ENCODE results near the gene UBXN6.

The UBXN6 gene

GRCh38 chr19:4439243-4439642 lies 18.4 kb downstream of the UBXN6 start:
- TF ChIP-seq SIN3A (IDR thresholded peaks at IDR 0.05; ENCODE audit: borderline replicate concordance, insufficient read depth, low read length), result no peak

GRCh38 chr19:4437103-4437502 lies 20.5 kb downstream of the UBXN6 start:
- TF ChIP-seq FOXP2 (optimal IDR thresholded peaks at IDR 0.05; ENCODE audit: borderline replicate concordance, extremely low read depth, extremely low read length, insufficient read depth) (no peak), TAF1 (IDR thresholded peaks at IDR 0.05; ENCODE audit: borderline replicate concordance, insufficient read depth, low read length) (no peak), POLR2AphosphoS5 (IDR thresholded peaks at IDR 0.05; ENCODE audit: low read depth, low read length) (no peak), REST (IDR thresholded peaks at IDR 0.05; ENCODE audit: insufficient read depth in 1 of 2, low read depth in 2 of 2, low read length in 2 of 2) (no peak), SIN3A (IDR thresholded peaks at IDR 0.05; ENCODE audit: borderline replicate concordance, insufficient read depth, low read length) (no peak)

- TF ChIP-seq TAF1 (IDR thresholded peaks at IDR 0.05; ENCODE audit: borderline replicate concordance, insufficient read depth, low read length) (no peak), FOXP2 (optimal IDR thresholded peaks at IDR 0.05; ENCODE audit: borderline replicate concordance, extremely low read depth, extremely low read length, insufficient read depth) (no peak), SIN3A (IDR thresholded peaks at IDR 0.05; ENCODE audit: borderline replicate concordance, insufficient read depth, low read length) (no peak), REST (IDR thresholded peaks at IDR 0.05; ENCODE audit: insufficient read depth in 1 of 2, low read depth in 2 of 2, low read length in 2 of 2) (no peak), POLR2AphosphoS5 (IDR thresholded peaks at IDR 0.05; ENCODE audit: low read depth, low read length) (no peak)
Observed at GRCh38 chr19:4436231-4436630, 21.4 kb downstream of the UBXN6 start.

- no peak for TF ChIP-seq SIN3A (IDR thresholded peaks at IDR 0.05; ENCODE audit: borderline replicate concordance, insufficient read depth, low read length)
- TF ChIP-seq TAF1 (IDR thresholded peaks at IDR 0.05; ENCODE audit: borderline replicate concordance, insufficient read depth, low read length), result no peak
- TF ChIP-seq POLR2AphosphoS5 (IDR thresholded peaks at IDR 0.05; ENCODE audit: low read depth, low read length), result no peak
- TF ChIP-seq FOXP2 (optimal IDR thresholded peaks at IDR 0.05; ENCODE audit: borderline replicate concordance, extremely low read depth, extremely low read length, insufficient read depth), result no peak
- no peak for TF ChIP-seq REST (IDR thresholded peaks at IDR 0.05; ENCODE audit: insufficient read depth in 1 of 2, low read depth in 2 of 2, low read length in 2 of 2)
Observed at GRCh38 chr19:4434391-4434790, 23.2 kb downstream of the UBXN6 start.

GRCh38 chr19:4432918-4433506 lies 24.6 kb downstream of the UBXN6 start:
- TF ChIP-seq SIN3A (IDR thresholded peaks at IDR 0.05; ENCODE audit: borderline replicate concordance, insufficient read depth, low read length) (no peak), REST (IDR thresholded peaks at IDR 0.05; ENCODE audit: insufficient read depth in 1 of 2, low read depth in 2 of 2, low read length in 2 of 2) (no peak), TAF1 (IDR thresholded peaks at IDR 0.05; ENCODE audit: borderline replicate concordance, insufficient read depth, low read length) (no peak), POLR2AphosphoS5 (IDR thresholded peaks at IDR 0.05; ENCODE audit: low read depth, low read length) (no peak), FOXP2 (optimal IDR thresholded peaks at IDR 0.05; ENCODE audit: borderline replicate concordance, extremely low read depth, extremely low read length, insufficient read depth) (no peak)
